CD1c-positive myeloid dendritic cell (primary cell): ENCODE results near the gene CUL2.
A peak's percentile ranks its signal among the peaks of the same experiment; 100 is the strongest.
"Not testable (repeated sequence)": the region's sequence is repeated elsewhere in the genome, so short reads cannot be mapped to it uniquely, and the experiment has no call there.

ENCODE experiments used
- DNase-seq: peaks from one replicate; pipeline ENCODE4 v3.0.0-alpha.2; 2016; ENCODE audit errors: extremely low spot score

The CUL2 gene

GRCh38 chr10:35090162-35090954 lies at the start of gene CUL2:
TSS of gene CUL2 (minus strand) at chr10:35090341. CDS start at chr10:35071317, 19,024 bp downstream.
- DNase-seq, result peak; percentile 94

GRCh38 chr10:35136263-35136815 lies 46.2 kb upstream of the CUL2 start:
- DNase-seq, result peak; percentile 54

- no peak for DNase-seq
Measured at GRCh38 chr10:35135861-35136260, 45.7 kb upstream of the CUL2 start.

GRCh38 chr10:35133586-35133985 lies 43.4 kb upstream of the CUL2 start:
- no peak for DNase-seq

- DNase-seq, result no peak
Measured at GRCh38 chr10:35132727-35133126, 42.6 kb upstream of the CUL2 start.

GRCh38 chr10:35130663-35131062 lies 40.5 kb upstream of the CUL2 start:
- DNase-seq, result no peak

GRCh38 chr10:35129185-35129674 lies 39.1 kb upstream of the CUL2 start:
- DNase-seq, result no peak

GRCh38 chr10:35127289-35127891 lies 37.2 kb upstream of the CUL2 start:
- peak; percentile 80 for DNase-seq

GRCh38 chr10:35126530-35127288 lies 36.6 kb upstream of the CUL2 start, which contains the start of gene CREM:
TSS of gene CREM (plus strand) at chr10:35126846. CDS start at chr10:35137836, 10,990 bp downstream.
- DNase-seq, result peak; percentile 98

- DNase-seq, result no peak
Measured at GRCh38 chr10:35126062-35126529, 36.0 kb upstream of the CUL2 start.

GRCh38 chr10:35124540-35124939 lies 34.4 kb upstream of the CUL2 start:
- no peak for DNase-seq

GRCh38 chr10:35119378-35119777 lies 29.2 kb upstream of the CUL2 start:
- no peak for DNase-seq

GRCh38 chr10:35112571-35112970 lies 22.4 kb upstream of the CUL2 start:
- DNase-seq, result no peak

- no peak for DNase-seq
Measured at GRCh38 chr10:35103882-35104281, 13.7 kb upstream of the CUL2 start.

- DNase-seq, result no peak
Measured at GRCh38 chr10:35097510-35097909, 7.4 kb upstream of the CUL2 start.

- DNase-seq, result no peak
Measured at GRCh38 chr10:35096312-35096711, 6.2 kb upstream of the CUL2 start.

GRCh38 chr10:35092851-35093250 lies 2.7 kb upstream of the CUL2 start:
- DNase-seq, result peak; percentile 62

- no peak for DNase-seq
Measured at GRCh38 chr10:35091994-35092790, 2.1 kb upstream of the CUL2 start.

- DNase-seq, result peak; percentile 14
Measured at GRCh38 chr10:35089611-35090161, 455 bp downstream of the CUL2 start.

GRCh38 chr10:35083242-35083641 lies 6.9 kb downstream of the CUL2 start:
- DNase-seq, result no peak

GRCh38 chr10:35080261-35080660 lies 9.9 kb downstream of the CUL2 start:
- not testable (repeated sequence) for DNase-seq
